22Rv1 (cell line): ENCODE data around the gene INSC.

Experiments
- H3K27ac ChIP-seq: fragments of 450-650 bp; 2 replicates; pipeline ENCODE4 v1.5.1; 2017
- CTCF ChIP-seq: fragments of 450-650 bp; IDR thresholded peaks from 2 replicates; pipeline ENCODE4 v1.5.1; 2017; ENCODE audit warnings: mild to moderate bottlenecking
- ZFX ChIP-seq: fragments of 450-650 bp; IDR thresholded peaks from 2 replicates; pipeline ENCODE4 v1.6.1; 2017; ENCODE audit warnings: antibody characterized with exemption, borderline replicate concordance

Gene INSC

GRCh38 chr11:15123849-15124248, 9.1 kb downstream of the INSC start:
- TF ChIP-seq ZFX (no peak), CTCF (no peak)
- no peak overlapping the region for H3K27ac ChIP-seq

GRCh38 chr11:15124528-15124927, 9.8 kb downstream of the INSC start:
- H3K27ac ChIP-seq: no peak overlapping the region
- no peak for TF ChIP-seq CTCF
- TF ChIP-seq ZFX: no peak

- H3K27ac ChIP-seq: no peak overlapping the region
- TF ChIP-seq ZFX: no peak
- no peak for TF ChIP-seq CTCF
These were observed 12.6 kb downstream of the INSC start for GRCh38 chr11:15127341-15127740.

GRCh38 chr11:15128621-15129020, 13.9 kb downstream of the INSC start:
- TF ChIP-seq ZFX (no peak), CTCF (no peak)
- H3K27ac ChIP-seq: no peak overlapping the region

- TF ChIP-seq CTCF (no peak), ZFX (no peak)
- H3K27ac ChIP-seq: no peak overlapping the region
These were observed 21.4 kb downstream of the INSC start for GRCh38 chr11:15136166-15136565.

- H3K27ac ChIP-seq: no peak overlapping the region
- no peak for TF ChIP-seq CTCF
- no peak for TF ChIP-seq ZFX
These were observed 24.5 kb downstream of the INSC start for GRCh38 chr11:15139096-15139770.

- TF ChIP-seq CTCF (no peak), ZFX (no peak)
- no peak overlapping the region for H3K27ac ChIP-seq
These were observed 25.4 kb downstream of the INSC start for GRCh38 chr11:15139958-15140659.
